Superior temporal gyrus (tissue), 1 donor: ENCODE measurements around the gene IL1R1.

Source experiments
- DNase-seq: peaks from one replicate; pipeline ENCODE4 v3.0.0-alpha.2; 2016; ENCODE audit errors: extremely low spot score

Gene IL1R1

DNA sequence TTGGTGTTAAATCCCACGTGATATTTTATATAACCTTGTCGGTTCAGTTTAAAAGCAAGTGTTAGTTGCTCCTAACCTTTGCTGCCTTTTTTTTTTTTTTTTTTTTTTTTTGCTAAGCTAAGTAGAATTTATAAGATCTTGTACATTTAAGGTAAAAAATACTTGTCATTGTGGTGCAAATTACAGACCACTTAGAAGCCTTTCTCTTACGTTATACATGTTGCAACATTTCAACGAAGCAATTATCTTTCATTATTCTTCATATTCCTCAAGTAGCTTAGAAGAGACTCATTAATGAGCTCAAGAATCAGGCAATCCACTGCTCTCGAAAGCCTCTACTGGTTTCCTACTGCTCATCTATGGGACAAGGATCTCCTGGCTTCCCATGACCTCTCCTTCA lies 29.4 kb downstream of the IL1R1 start:
- no peak for DNase-seq

DNA sequence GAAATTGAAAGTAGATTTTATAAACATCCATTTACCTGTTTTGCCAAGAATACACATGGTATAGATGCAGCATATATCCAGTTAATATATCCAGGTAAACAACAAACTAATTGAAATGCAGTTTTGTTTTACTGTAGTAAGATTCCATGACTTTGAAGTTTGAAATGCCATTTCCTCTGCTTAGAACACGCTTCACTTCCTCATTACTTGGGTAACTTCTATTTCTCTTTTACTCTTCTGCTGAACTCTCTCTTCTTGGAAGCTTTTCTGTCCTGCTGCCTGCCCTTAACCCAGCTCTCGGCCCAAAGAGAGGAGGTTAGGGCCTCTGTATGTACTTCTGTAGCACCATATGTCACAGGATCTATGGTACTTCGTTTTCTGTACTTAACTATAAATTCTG lies 30.2 kb downstream of the IL1R1 start:
- no peak for DNase-seq

DNA sequence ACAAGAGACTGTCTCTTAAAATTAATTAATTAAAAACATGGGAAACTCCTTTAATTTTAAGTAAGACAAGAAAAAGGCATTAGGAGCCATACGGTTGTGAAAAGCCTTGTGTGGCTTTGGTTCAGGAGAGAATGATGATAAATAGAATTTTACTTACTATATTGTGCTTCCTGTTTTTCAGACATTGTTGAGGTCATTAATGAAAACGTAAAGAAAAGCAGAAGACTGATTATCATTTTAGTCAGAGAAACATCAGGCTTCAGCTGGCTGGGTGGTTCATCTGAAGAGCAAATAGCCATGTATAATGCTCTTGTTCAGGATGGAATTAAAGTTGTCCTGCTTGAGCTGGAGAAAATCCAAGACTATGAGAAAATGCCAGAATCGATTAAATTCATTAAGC lies 33.6 kb downstream of the IL1R1 start:
- DNase-seq, result no peak

DNA sequence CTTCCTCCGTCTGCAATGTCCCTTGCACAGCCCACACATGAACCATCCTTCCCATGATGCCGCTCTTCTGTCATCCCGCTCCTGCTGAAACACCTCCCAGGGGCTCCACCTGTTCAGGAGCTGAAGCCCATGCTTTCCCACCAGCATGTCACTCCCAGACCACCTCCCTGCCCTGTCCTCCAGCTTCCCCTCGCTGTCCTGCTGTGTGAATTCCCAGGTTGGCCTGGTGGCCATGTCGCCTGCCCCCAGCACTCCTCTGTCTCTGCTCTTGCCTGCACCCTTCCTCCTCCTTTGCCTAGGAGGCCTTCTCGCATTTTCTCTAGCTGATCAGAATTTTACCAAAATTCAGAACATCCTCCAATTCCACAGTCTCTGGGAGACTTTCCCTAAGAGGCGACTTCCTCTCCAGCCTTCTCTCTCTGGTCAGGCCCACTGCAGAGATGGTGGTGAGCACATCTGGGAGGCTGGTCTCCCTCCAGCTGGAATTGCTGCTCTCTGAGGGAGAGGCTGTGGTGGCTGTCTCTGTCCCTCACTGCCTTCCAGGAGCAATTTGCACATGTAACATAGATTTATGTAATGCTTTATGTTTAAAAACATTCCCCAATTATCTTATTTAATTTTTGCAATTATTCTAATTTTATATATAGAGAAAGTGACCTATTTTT lies 35.4 kb downstream of the IL1R1 start:
- no peak for DNase-seq

DNA sequence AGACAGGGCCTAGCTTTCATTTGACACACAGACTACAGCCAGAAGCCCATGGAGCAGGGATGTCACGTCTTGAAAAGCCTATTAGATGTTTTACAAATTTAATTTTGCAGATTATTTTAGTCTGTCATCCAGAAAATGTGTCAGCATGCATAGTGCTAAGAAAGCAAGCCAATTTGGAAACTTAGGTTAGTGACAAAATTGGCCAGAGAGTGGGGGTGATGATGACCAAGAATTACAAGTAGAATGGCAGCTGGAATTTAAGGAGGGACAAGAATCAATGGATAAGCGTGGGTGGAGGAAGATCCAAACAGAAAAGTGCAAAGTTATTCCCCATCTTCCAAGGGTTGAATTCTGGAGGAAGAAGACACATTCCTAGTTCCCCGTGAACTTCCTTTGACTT lies 36.5 kb downstream of the IL1R1 start:
- no peak for DNase-seq

DNA sequence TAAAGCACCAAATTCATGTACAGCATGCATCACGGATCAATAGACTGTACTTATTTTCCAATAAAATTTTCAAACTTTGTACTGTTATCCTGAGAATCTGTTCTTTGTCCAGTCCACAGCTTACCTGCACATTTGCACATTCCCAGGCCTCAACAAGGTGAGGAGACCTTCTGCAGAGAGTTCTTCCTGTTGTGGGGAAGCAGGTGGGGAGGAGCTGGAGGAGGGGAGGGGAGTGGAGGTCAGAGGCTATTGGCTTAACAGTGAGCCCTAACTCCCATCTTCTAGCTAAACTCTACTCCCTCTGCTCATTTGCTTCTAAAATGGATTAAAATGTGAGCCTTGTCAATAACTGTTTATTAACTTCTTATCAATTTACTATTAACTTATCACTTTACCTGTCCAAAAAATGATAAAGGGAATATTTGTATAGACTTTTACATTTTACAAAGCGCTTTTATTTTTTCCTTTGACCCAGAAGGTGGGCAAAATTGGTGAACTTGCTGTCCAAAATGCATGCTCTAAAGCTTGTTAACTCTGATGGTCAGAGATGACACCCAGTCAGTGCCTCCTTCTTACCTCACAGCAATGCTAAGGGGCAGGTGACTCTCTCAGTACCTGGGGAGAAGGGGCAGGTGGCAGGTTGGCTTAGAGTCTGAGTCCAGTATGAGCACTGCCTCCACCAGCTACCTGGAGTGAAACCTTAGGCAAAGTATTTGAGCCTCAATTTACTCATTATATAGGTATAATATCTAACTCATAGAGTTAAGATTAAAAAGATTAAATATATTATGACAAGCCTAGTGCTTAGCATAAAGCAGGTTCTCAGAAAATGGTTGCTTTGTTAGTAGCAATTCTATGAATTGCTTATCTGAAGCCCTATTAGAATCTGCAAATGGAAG lies 37.5 kb downstream of the IL1R1 start:
- no peak for DNase-seq

DNA sequence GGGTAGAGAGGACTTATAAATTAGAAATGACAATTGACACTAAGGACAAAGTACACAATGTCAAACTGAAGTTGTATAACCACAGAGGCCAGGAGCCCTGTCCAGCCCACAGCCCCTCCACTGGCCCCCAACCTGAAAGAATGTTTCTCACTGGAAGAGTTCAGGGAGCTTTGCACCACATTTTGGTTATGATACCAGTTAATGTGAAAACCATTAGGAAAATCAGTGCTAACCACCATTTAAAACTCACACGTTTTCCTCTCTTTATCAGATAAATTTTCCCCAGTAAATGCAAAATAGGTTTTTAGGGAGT lies 38.1 kb downstream of the IL1R1 start:
- no peak for DNase-seq

DNA sequence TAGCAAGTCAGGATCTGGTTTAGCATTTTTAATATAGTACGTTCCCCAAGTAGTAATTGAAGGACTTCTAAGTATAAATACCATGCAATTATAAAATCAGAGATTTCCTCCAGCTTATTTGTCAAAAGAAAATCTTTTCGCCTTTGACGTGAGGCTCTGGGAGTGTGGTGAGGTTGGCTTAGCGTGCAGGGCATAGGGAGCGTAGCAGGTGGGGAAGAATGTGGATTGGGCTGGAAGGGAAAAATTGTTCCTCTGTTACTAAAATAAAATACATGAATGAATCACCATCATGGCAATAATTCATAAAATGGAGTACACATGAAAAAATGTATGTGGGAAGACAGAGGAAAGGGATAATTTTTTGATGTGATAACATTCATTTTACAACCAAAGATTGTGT lies 38.8 kb downstream of the IL1R1 start:
- no peak for DNase-seq

DNA sequence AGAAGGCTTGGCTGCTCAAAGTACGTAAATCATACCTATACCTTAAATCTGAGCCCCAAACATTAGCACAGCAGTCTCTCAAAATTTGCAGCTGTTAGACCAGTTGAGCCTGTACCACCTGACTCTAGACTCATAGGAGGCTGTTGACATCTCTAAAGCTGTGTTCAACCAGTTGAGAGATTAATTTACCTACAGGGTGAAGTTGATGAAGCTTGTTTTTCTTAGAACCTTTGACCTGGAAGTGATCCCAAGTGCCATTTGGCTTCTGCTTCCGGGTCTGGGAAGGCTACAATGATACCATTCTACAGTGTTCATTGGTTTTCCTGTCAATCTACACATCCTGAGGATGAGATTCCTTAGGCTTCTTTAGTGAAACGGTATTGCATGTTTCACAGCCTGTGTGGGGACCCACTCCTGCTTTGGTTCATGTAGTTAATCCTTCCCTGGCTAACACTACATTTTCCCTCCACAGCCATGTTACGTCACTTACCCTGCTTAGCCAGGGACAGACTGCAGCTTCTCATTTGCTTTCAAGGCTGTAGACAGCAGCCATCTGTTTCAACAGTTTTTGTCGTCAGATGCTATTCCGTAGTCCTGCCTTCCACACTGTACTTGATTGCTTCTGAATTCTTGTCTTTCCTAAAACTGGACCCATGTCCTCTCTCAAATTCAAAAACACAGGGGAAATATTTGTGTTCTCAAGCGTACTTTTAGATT lies 39.5 kb downstream of the IL1R1 start:
- DNase-seq, result peak; percentile 10

DNA sequence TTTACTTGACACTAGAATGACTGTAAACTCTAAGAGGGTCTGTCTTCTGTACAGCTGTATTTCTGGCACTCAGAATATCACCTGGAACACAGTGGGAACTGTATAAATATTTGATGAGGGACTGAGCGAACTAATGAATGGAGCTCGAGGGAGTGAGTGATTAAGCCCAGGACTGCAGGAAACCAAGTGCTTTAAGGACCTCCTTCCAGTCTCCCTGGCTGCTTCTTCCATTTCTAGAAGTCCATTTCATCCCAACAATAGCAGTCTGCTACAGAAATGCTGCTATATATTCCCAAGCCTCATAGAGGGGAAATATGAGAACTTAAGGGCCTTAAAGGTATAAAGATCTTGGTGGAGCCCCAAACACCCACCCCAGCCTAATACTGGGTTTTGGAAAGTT lies 41.5 kb downstream of the IL1R1 start:
- no peak for DNase-seq

DNA sequence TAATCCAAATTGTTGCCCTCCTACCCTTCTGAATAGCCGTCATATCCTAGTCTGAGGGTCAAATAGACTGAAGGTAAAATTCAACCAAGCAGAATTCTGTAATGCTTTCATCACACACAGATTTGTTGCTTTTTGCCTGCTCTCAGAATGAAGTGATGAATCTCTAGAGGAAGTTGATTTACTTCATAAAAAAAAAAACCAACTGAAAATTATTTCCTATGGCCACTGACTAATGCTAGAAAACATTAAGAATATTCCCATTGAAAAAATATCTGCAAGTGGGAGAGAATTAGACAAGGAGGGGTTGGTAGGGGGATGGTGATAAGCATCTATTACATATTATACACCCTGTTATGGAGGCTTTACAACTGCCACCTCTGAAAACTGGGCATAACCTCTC lies 42.0 kb downstream of the IL1R1 start:
- no peak for DNase-seq

DNA sequence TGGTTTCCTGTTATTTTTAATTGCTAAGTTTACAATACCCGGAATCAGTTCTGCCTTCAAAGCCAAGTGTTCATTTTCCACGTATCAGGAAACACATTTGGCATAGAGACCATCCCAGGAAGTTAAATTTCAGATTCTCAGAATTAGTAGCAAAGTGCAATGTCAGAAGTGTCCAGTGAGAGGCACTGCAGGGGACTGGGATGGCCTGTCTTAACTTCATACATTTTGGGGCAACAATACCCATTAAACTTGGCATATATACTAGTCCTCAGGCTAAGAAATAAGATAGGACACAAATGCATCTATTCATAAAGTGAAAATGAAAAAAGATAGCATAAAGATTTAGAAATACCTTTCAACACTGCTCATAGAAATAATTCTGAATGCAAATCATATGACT lies 42.8 kb downstream of the IL1R1 start:
- DNase-seq, result peak; percentile 19

DNA sequence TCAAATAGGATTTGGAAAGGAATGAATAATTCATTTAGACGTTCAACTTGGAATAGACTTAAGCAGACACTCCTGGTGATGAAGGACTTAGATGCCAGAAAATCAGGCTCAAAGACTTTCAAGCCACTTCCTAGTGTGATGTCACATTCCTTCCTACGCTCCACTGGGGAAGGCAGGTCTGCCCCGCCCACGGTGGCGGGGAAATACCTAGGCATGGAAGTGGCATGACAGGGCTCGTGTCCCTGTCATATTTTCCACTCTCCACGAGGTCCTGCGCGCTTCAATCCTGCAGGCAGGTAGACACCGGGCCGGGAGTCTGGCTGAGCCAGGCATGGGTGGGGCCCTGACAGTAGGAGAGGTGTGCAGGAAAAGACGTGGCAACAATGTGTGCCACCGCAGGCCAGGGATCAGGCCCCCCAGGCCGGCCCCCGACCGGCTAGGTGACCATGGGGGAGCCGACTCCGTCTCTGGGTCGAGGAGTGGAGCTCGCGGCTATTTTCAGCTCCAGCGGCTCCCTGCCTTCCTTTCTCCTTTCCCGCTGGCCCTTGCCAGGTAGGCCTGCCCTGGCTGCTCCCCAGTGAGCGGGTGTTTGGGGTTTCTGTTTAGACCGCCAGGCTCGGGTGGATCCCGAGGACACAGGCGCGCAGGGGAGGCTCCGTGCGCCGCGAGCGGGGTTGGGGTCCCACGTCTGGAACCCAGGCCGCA lies 44.4 kb downstream of the IL1R1 start, which contains the start of gene IL1RL2:
IL1RL2 (plus strand) TSS at position 233 of the 705 bp plus-strand sequence. CDS start 845 bp downstream, outside the sequence.
- DNase-seq, result peak; percentile 14

DNA sequence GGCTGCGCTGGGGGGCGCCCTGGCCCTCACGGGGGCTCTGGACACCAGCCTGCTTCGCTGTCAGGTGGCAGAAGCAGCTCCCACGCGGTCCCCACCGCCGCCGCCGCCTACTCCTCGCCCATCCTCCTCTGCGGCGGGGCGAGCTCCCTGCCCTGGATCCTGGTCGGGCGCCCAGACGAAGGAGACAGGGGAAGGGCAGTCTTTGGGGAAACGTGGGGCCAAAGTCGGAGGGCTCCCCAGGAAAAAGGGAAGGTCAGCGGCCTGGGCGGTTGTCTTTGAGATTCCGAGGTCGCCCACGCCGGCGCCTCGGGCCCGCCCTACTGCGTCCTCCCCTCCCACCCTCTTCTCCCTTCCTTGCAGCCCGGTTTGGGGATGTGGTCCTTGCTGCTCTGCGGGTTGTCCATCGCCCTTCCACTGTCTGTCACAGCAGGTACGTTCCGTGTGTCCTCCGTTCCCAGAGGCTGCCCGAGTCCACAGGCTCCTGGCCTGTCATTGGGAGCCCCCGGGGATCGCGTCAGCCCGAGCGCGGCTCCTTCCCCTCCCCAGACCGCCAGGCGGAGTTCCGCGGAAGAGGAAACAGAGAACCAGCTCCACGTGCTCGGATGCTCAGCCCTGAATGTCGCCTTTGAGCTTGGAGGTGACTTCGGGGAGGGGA lies 45.1 kb downstream of the IL1R1 start:
- DNase-seq, result peak; percentile 24

DNA sequence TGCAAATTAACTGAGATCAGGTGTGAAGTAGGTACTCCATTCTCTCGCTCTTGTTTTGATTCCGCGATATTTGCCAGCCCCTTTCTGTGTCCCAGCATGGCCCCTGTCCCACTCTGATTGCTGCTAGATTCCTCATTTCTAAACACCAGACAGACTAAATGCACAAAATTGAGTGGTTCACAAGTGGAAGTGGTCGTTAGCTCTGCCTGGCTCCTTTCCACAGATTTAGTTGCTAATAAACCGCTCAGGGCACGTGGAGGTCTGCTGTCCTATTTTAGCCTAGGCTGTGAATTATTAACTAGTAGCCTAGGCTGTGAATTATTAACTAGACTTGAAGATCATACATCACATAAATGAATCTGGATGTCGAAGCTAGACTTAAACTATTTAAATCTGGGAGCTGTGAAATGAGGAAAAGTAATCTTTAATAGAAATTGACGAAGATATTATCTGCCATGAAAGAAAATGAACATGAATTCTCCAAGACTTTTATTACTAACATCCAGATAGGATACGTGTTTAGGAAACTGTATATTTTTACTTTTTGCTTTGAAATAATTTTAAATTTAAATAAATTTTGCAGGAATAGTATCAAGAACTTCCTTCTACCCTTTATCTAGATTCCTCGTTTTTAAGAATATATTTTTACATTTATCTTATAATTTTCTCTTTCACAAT lies 48.0 kb downstream of the IL1R1 start:
- no peak for DNase-seq

DNA sequence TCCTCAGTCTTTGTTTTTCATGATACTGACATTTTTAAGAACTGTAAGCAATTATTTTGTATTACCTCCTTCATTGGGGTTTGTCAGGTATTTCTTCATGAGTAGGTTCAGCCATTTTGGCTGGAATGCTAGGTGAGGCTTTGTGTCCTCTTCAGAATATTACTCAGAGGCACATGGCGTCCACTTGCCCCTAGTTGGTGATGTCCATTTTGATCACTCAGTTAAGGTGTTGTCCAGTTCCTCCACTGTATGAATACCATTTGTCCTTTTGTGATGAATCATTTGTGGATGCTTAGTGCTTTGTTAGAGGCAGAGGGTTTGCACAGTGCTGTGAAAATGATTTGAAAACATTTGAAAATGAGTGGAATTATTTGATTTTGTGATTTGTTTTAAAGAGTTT lies 49.0 kb downstream of the IL1R1 start:
- no peak for DNase-seq

DNA sequence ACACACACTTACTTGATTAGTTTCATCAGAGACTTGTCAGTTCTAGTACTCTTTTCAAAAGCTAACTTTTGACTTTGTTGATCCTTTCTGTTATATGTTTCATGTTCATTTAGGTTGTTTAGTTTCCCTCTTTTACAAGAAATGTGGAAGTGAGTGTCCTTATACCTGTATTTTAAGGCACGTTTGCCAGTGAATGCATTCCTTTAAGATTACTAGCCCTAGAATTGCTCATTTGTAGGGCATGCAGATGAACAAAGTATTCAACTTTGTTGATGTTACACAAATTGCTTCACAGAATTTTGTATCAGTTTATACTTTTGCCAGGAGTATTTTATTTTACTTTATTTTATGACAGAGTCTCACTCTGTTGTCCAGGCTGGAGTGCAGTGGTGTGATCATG lies 50.5 kb downstream of the IL1R1 start:
- DNase-seq, result no peak

DNA sequence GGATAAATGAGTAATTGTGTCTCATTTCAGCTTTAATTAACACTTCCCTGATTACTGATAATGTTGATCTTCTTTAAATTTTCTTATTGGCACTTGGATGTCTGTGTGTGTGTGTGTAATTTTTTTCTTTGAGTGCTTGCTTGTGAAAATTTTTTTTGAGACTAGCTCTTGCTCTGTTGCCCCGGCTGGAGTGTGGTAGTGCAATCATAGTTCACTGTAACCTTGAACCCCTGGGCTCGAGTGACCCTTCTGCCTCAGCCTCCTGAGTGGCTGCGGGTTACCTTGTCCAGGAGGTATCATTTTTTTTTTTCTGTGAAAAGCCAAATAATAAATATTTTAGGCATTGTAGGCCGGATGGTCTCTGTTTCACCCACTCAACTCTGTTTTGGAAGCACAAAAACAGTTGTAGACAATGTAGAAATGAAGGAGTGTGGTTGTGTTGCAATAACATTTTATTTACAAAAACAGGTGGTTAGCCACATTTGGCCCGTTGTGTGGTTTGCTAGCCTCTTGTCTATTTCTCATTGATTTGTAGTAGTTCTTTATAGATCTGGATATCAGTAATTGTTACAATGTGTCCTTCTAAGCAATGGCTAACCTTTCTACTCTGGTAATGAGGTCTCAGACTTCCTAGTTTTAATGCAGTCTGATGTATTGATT lies 52.2 kb downstream of the IL1R1 start:
- DNase-seq, result no peak

DNA sequence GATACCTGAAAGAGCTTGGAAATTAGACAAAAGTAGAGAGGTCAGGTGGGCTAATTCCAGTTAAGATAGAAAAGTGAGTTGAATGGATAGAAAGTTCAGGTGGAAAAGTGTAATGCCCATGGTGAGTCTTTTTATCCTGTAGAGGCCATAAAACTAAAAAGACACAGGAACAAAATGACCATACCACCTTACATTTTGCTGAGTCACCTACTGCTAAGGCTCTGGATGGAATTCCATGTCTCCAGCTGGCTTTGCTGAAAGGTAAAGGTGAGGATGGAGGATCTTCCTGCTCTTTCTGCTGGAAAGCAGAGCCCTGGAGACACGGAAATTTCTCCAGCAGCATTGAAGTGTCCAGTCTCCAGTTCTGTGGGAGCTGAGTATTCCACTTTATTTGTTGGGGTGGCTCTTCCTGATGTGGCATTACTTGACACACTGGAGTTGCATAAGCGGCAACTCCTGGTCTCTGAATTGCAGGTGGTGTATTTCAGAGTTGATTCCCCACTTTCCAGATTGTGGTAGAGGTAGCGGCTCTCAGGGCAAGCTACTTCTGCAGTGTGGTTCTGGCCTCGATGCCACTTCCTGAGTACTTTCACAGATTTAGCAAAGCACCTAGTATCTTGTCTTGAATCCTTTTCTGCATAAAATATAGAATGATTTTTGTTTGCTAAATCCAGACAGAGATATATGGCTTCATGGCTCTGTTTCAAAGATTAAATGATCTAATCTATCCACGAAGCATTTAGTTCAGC lies 55.0 kb downstream of the IL1R1 start:
- no peak for DNase-seq

DNA sequence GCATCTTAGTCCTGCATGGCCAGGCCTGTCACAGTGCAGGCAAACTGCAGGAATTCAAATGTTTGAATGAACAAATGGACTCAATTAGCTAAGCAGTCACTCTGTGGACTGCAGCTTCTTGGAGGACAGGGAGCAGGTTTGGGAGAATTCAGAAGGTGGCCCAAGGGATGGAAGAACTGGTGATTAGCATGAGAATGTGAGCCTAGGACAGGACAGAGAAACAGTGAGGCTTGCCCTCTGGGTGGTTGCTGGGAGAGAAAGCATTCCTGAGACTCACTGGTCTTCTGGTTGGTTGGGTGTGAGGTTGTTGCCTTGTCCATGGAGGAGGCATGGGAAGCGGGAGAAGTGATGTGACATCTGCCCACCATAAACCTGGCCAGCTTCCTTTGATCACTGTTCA lies 58.0 kb downstream of the IL1R1 start:
- DNase-seq, result no peak
